G401 (cell line): ENCODE measurements around the gene ALDH5A1. TPM values are rescaled to one million over a fixed set of nuclear protein-coding genes. Genes with fewer than 3 reads are reported as not detected.

ENCODE experiments used
- DNase-seq: peaks from one replicate; pipeline ENCODE4 v3.0.0-alpha.2; 2015; ENCODE audit warnings: low spot score
- in situ Hi-C: cut with HindIII; loops from 2 replicates; pipeline ENCODE4 v1.10.0; 2016; ENCODE audit warnings: low sequenced_read_pairs, mixed read lengths
- total RNA-seq: library from RNA; depleted of rRNA; stranded (reverse); fragments of >200 nt; shearing (Covaris generic); gene quantifications from 2 replicates; pipeline ENCODE4 v1.2.3, GENCODE V29; 2014; rRNA removed

The ALDH5A1 gene
- 6.1 and 8.6 TPM in 2 replicates for total RNA-seq

GRCh38 chr6:24494821-24495795 lies at the start of gene ALDH5A1:
Gene ALDH5A1 (plus strand): TSS chr6:24494969. CDS start chr6:24494997, 28 bp downstream.
- in situ Hi-C loops: no loop called here
- DNase-seq: peak; percentile 81

GRCh38 chr6:24445704-24446103 lies 49.1 kb upstream of the ALDH5A1 start:
- in situ Hi-C loops: no loop called here
- no peak for DNase-seq

GRCh38 chr6:24446670-24447069 lies 48.1 kb upstream of the ALDH5A1 start:
- DNase-seq: no peak
- in situ Hi-C loops: no loop called here

GRCh38 chr6:24448396-24448795 lies 46.4 kb upstream of the ALDH5A1 start:
- no peak for DNase-seq
- in situ Hi-C loops: no loop called here

- no peak for DNase-seq
- in situ Hi-C loops: no loop called here
Observed at GRCh38 chr6:24448828-24449525, 45.8 kb upstream of the ALDH5A1 start.

- in situ Hi-C loops: no loop called here
- DNase-seq: no peak
Observed at GRCh38 chr6:24451581-24452388, 43.0 kb upstream of the ALDH5A1 start.

- in situ Hi-C loops: no loop called here
Observed at GRCh38 chr6:24453921-24454320, 40.8 kb upstream of the ALDH5A1 start.

GRCh38 chr6:24454452-24454851 lies 40.3 kb upstream of the ALDH5A1 start:
- no peak for DNase-seq
- in situ Hi-C loops: no loop called here

More at GRCh38 chr6:24453921-24454320, 40.8 kb upstream of the ALDH5A1 start:
- DNase-seq: no peak

GRCh38 chr6:24455061-24455460 lies 39.7 kb upstream of the ALDH5A1 start:
- in situ Hi-C loops: no loop called here
- no peak for DNase-seq

GRCh38 chr6:24458134-24458533 lies 36.6 kb upstream of the ALDH5A1 start:
- in situ Hi-C loops: no loop called here
- no peak for DNase-seq

GRCh38 chr6:24458941-24459340 lies 35.8 kb upstream of the ALDH5A1 start:
- in situ Hi-C loops: no loop called here
- DNase-seq: no peak

GRCh38 chr6:24460966-24461365 lies 33.8 kb upstream of the ALDH5A1 start:
- in situ Hi-C loops: no loop called here

GRCh38 chr6:24464253-24465038 lies 30.3 kb upstream of the ALDH5A1 start:
- DNase-seq: no peak
- in situ Hi-C loops: no loop called here

More at GRCh38 chr6:24460966-24461365, 33.8 kb upstream of the ALDH5A1 start:
- no peak for DNase-seq

GRCh38 chr6:24469811-24470210 lies 25.0 kb upstream of the ALDH5A1 start:
- DNase-seq: no peak
- in situ Hi-C loops: no loop called here

GRCh38 chr6:24472181-24472580 lies 22.6 kb upstream of the ALDH5A1 start:
- no peak for DNase-seq
- in situ Hi-C loops: no loop called here

GRCh38 chr6:24476631-24477030 lies 18.1 kb upstream of the ALDH5A1 start:
- in situ Hi-C loops: no loop called here
- no peak for DNase-seq

- DNase-seq: no peak
- in situ Hi-C loops: no loop called here
Observed at GRCh38 chr6:24477070-24477469, 17.7 kb upstream of the ALDH5A1 start.

- no peak for DNase-seq
- in situ Hi-C loops: no loop called here
Observed at GRCh38 chr6:24478903-24479302, 15.9 kb upstream of the ALDH5A1 start.

- in situ Hi-C loops: no loop called here
- DNase-seq: no peak
Observed at GRCh38 chr6:24480705-24481104, 14.1 kb upstream of the ALDH5A1 start.
